ENCODE results near the gene CDC42. TPM values are rescaled to one million over a fixed set of nuclear protein-coding genes. Genes with fewer than 3 reads are reported as not detected.

Gene CDC42
- total RNA-seq, 1 donor: 791 TPM

- no peaks in the 10 kb centered on the region for H3K4me1 ChIP-seq (ENCODE audit: insufficient read depth, low read length)
- H3K9me3 ChIP-seq (ENCODE audit: low read depth, low read length): no peaks in the 10 kb centered on the region
- H3K4me3 ChIP-seq (ENCODE audit: low read length): no peak overlapping the region
- no peaks in the 10 kb centered on the region for H3K27me3 ChIP-seq (ENCODE audit: insufficient read depth, low read length)
Measured at GRCh38 chr1:22121421-22121911, 69.0 kb downstream of the CDC42 start.

GRCh38 chr1:22122273-22123070 lies 70.0 kb downstream of the CDC42 start:
- H3K4me3 ChIP-seq (ENCODE audit: low read length): no peak overlapping the region
- no peaks in the 10 kb centered on the region for H3K27me3 ChIP-seq (ENCODE audit: insufficient read depth, low read length)
- no peaks in the 10 kb centered on the region for H3K9me3 ChIP-seq (ENCODE audit: low read depth, low read length)
- H3K4me1 ChIP-seq (ENCODE audit: insufficient read depth, low read length): no peaks in the 10 kb centered on the region

DNA sequence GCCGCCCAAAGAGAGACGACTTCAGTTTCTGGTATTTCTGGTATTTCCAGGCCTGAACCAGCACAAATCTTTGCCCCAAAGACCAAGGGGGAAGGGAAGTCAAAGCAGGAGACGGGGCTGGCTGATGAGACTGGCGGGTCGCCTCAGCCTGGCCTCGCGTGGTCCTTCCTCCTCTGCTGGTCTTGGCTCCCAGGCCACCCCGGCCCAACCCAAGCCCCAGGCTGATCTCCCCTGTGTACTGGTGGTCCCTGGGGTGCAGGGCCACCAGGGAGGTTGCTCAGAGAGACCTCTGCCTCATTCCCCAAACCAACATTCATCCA lies 70.5 kb downstream of the CDC42 start:
- Histone ChIP-seq H3K4me1 (ENCODE audit: insufficient read depth, low read length) (no peaks in the 10 kb centered on the region), H3K9me3 (ENCODE audit: low read depth, low read length) (no peaks in the 10 kb centered on the region), H3K4me3 (ENCODE audit: low read length) (no peak overlapping the region), H3K27me3 (ENCODE audit: insufficient read depth, low read length) (no peaks in the 10 kb centered on the region)

- Histone ChIP-seq H3K9me3 (ENCODE audit: low read depth, low read length) (no peaks in the 10 kb centered on the region), H3K4me3 (ENCODE audit: low read length) (no peak overlapping the region), H3K4me1 (ENCODE audit: insufficient read depth, low read length) (no peaks in the 10 kb centered on the region), H3K27me3 (ENCODE audit: insufficient read depth, low read length) (no peaks in the 10 kb centered on the region)
Measured at GRCh38 chr1:22123901-22124404, 71.4 kb downstream of the CDC42 start.

- H3K4me3 ChIP-seq (ENCODE audit: low read length): no peak overlapping the region
- no peaks in the 10 kb centered on the region for H3K4me1 ChIP-seq (ENCODE audit: insufficient read depth, low read length)
- no peaks in the 10 kb centered on the region for H3K27me3 ChIP-seq (ENCODE audit: insufficient read depth, low read length)
- no peaks in the 10 kb centered on the region for H3K9me3 ChIP-seq (ENCODE audit: low read depth, low read length)
Measured at GRCh38 chr1:22124592-22125229, 72.2 kb downstream of the CDC42 start.

- Histone ChIP-seq H3K27me3 (ENCODE audit: insufficient read depth, low read length) (no peaks in the 10 kb centered on the region), H3K9me3 (ENCODE audit: low read depth, low read length) (no peaks in the 10 kb centered on the region), H3K4me3 (ENCODE audit: low read length) (no peak overlapping the region), H3K4me1 (ENCODE audit: insufficient read depth, low read length) (no peaks in the 10 kb centered on the region)
Measured at GRCh38 chr1:22126531-22126930, 74.0 kb downstream of the CDC42 start.

DNA sequence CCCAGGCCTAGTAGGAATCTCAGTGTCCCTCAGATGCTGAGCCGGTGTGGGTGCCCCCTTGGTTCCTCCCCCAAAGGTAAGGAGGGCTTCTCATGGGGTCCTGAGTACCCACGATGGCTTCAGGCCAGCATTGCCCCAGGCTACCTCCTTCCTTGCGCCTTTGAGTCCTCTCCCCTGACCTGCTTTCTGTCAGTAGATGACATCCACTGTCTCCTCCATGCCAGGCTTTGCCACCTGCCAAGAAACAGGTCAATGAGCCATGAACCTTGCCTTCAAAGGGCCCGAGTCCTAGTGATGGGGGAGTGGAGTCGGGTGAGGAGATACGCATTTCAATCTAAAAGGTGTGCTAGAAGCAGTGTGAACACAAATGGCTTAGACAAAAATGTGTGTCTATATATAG lies 74.7 kb downstream of the CDC42 start:
- Histone ChIP-seq H3K4me1 (ENCODE audit: insufficient read depth, low read length) (no peaks in the 10 kb centered on the region), H3K27me3 (ENCODE audit: insufficient read depth, low read length) (no peaks in the 10 kb centered on the region), H3K9me3 (ENCODE audit: low read depth, low read length) (no peaks in the 10 kb centered on the region)

GRCh38 chr1:22127731-22128130 lies 75.2 kb downstream of the CDC42 start:
- Histone ChIP-seq H3K27me3 (ENCODE audit: insufficient read depth, low read length) (no peaks in the 10 kb centered on the region), H3K4me1 (ENCODE audit: insufficient read depth, low read length) (no peaks in the 10 kb centered on the region), H3K9me3 (ENCODE audit: low read depth, low read length) (no peaks in the 10 kb centered on the region), H3K4me3 (ENCODE audit: low read length) (no peak overlapping the region)

More for the DNA sequence above, 74.7 kb downstream of the CDC42 start:
- H3K4me3 ChIP-seq (ENCODE audit: low read length): no peak overlapping the region

GRCh38 chr1:22128392-22128791 lies 75.9 kb downstream of the CDC42 start:
- Histone ChIP-seq H3K27me3 (ENCODE audit: insufficient read depth, low read length) (no peaks in the 10 kb centered on the region), H3K9me3 (ENCODE audit: low read depth, low read length) (no peaks in the 10 kb centered on the region), H3K4me1 (ENCODE audit: insufficient read depth, low read length) (no peaks in the 10 kb centered on the region), H3K4me3 (ENCODE audit: low read length) (no peak overlapping the region)

DNA sequence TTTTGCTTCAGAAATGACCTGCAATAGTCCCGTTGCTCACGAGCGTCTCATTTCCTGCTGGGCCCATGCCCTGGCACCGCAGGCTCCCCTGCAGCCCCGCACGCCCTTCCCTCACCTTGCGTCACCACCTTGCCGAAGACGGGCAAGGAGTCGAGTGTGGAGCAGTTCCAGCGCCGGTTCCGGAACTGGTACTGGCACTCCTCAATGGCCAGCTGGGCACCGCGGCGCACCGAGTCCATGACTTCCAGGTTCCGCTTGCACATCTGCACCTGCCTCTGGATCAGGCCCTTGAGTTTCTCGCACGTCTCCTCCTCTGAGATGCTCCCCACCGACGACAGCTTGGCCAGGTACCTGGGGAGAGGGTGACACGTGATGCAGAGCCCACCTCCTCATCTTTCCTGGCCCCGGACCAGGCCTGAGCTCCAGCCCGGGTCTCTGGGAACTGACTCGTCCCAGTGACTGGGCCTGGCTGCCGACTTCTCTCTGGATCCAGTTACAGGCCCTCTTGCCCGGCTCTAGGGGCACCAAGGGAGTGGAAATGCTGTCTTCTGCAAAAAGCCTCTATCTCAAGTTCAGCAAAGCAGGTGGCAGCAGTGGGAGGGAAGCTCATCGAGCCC lies 77.1 kb downstream of the CDC42 start:
- Histone ChIP-seq H3K4me3 (ENCODE audit: low read length) (no peak overlapping the region), H3K27me3 (ENCODE audit: insufficient read depth, low read length) (no peaks in the 10 kb centered on the region), H3K9me3 (ENCODE audit: low read depth, low read length) (no peaks in the 10 kb centered on the region), H3K4me1 (ENCODE audit: insufficient read depth, low read length) (no peaks in the 10 kb centered on the region)

DNA sequence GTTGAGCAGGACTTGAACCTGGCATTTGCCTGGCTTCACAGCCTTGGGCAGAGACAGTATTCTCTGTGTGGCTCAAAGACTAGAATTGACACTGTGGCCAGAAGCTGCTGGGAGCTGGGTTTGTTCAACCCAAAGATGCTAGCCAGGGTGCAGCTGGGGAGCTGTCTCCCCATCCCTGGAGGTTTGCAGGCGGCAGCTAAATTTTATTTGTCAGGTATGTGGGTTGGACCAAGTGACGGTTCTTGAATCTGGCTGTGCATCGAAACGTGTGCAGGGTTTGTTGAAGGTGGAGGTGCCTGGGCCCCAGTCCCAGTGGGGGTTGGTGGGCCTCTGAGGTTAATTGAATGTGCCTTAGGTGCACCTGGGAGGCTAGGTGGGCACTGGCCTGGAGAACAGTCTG lies 78.6 kb downstream of the CDC42 start:
- Histone ChIP-seq H3K4me3 (ENCODE audit: low read length) (no peak overlapping the region), H3K9me3 (ENCODE audit: low read depth, low read length) (no peaks in the 10 kb centered on the region), H3K4me1 (ENCODE audit: insufficient read depth, low read length) (no peaks in the 10 kb centered on the region), H3K27me3 (ENCODE audit: insufficient read depth, low read length) (no peaks in the 10 kb centered on the region)

DNA sequence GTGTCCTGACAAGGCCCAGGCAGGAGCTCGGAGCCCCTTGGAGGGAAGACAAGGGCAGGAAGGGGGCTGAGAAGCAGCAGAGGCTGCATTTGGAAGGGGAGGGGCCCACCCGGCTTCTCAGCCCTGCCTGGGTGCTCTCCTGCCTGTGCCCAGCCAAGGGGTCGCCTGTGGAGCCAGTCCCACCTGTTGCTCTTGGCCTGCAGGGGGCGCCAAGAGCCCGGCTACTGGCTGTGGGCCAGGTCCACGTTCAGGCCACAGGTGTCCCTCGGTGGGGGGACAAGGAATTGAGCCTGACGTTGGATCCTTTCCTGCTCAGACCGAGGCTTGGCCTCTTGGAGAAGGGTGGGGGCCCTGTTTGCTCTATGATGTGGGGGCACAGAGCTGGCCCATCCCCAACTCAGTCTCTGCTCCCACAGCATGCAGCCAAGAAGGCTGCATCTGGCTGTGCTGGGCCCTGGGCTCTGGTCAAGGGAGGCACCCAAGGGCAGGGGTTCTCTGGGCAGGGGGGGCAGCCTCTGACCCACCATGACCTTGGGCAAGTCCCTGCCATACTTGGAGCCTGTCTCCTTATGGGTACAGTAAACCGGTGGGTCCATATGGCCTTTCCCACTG lies 79.5 kb downstream of the CDC42 start:
- Histone ChIP-seq H3K4me3 (ENCODE audit: low read length) (no peak overlapping the region), H3K27me3 (ENCODE audit: insufficient read depth, low read length) (no peaks in the 10 kb centered on the region), H3K4me1 (ENCODE audit: insufficient read depth, low read length) (no peaks in the 10 kb centered on the region), H3K9me3 (ENCODE audit: low read depth, low read length) (no peaks in the 10 kb centered on the region)

GRCh38 chr1:22132517-22133235 lies 80.2 kb downstream of the CDC42 start:
- Histone ChIP-seq H3K4me3 (ENCODE audit: low read length) (no peak overlapping the region), H3K9me3 (ENCODE audit: low read depth, low read length) (no peaks in the 10 kb centered on the region), H3K27me3 (ENCODE audit: insufficient read depth, low read length) (no peaks in the 10 kb centered on the region), H3K4me1 (ENCODE audit: insufficient read depth, low read length) (no peaks in the 10 kb centered on the region)

GRCh38 chr1:22133247-22133930 lies 80.9 kb downstream of the CDC42 start:
- no peaks in the 10 kb centered on the region for H3K9me3 ChIP-seq (ENCODE audit: low read depth, low read length)
- H3K27me3 ChIP-seq (ENCODE audit: insufficient read depth, low read length): no peaks in the 10 kb centered on the region
- no peak overlapping the region for H3K4me3 ChIP-seq (ENCODE audit: low read length)
- H3K4me1 ChIP-seq (ENCODE audit: insufficient read depth, low read length): no peaks in the 10 kb centered on the region
